Neural cell (in vitro differentiated cells): ENCODE results near the gene STEAP4.

ENCODE experiments used
- CTCF ChIP-seq: fragments of 450-650 bp; IDR thresholded peaks from 2 replicates; pipeline ENCODE4 v1.5.1; 2014; ENCODE audit warnings: antibody characterized with exemption, mild to moderate bottlenecking, moderate library complexity; ENCODE audit not compliant: poor library complexity, severe bottlenecking
- EZH2 ChIP-seq: fragments of 200-600, 300-800 bp; shearing (Covaris generic), sonication (generic); IDR thresholded peaks from 2 replicates; pipeline ENCODE4 v1.6.1; 2014; ENCODE audit warnings: antibody characterized with exemption, low read length, borderline replicate concordance, mild to moderate bottlenecking; ENCODE audit not compliant: insufficient read depth, poor library complexity, severe bottlenecking
- MXI1 ChIP-seq: fragments of 450-650 bp; conservative IDR thresholded peaks from 2 replicates; pipeline ENCODE4 v1.6.1; 2014; ENCODE audit warnings: antibody characterized with exemption, mild to moderate bottlenecking; ENCODE audit not compliant: poor library complexity, severe bottlenecking
- POLR2AphosphoS5 ChIP-seq: IDR thresholded peaks from 2 replicates; pipeline ENCODE4 v1.6.1; 2012
- RAD21 ChIP-seq: fragments of 450-650 bp; conservative IDR thresholded peaks from 2 replicates; pipeline ENCODE4 v1.6.1; 2014; ENCODE audit warnings: antibody characterized with exemption, mild to moderate bottlenecking, moderate library complexity
- REST ChIP-seq: IDR thresholded peaks from 2 replicates; pipeline ENCODE4 v1.6.1; 2012; ENCODE audit warnings: borderline replicate concordance
- SMC3 ChIP-seq: fragments of 450-650 bp; conservative IDR thresholded peaks from 2 replicates; pipeline ENCODE4 v1.6.1; 2014; ENCODE audit warnings: antibody characterized with exemption, mild to moderate bottlenecking, moderate library complexity; ENCODE audit not compliant: poor library complexity

GRCh38 chr7:88309819-88310218 is 3.1 kb upstream of the STEAP4 start:
- TF ChIP-seq POLR2AphosphoS5: no peak
- TF ChIP-seq SMC3: no peak
- TF ChIP-seq CTCF: no peak
- TF ChIP-seq EZH2: no peak
- TF ChIP-seq RAD21: no peak
- TF ChIP-seq MXI1: no peak
- TF ChIP-seq REST: no peak
